H1 (cell line): ENCODE results near the gene SENP6. TPM values are rescaled to one million over a fixed set of nuclear protein-coding genes. Genes with fewer than 3 reads are reported as not detected.

Experiments used
- ASH2L ChIP-seq: fragments of 200-600, 300-600 bp; sonication (generic); IDR thresholded peaks from one replicate; pipeline ENCODE4 v1.7.1; 2017; ENCODE audit warnings: low read length
- CREB1 ChIP-seq: IDR thresholded peaks from 2 replicates; pipeline ENCODE4 v1.6.1; 2012; ENCODE audit warnings: inconsistent platforms
- EGR1 ChIP-seq: IDR thresholded peaks from 2 replicates; pipeline ENCODE4 v1.6.1; 2011; ENCODE audit warnings: low read depth, low read length, borderline replicate concordance
- KDM1A ChIP-seq: fragments of 200-600, 300-600 bp; sonication (generic); IDR thresholded peaks from 2 replicates; pipeline ENCODE4 v1.7.1; 2016; ENCODE audit warnings: mild to moderate bottlenecking, low read length, borderline replicate concordance
- MAFK ChIP-seq: IDR thresholded peaks from 2 replicates; pipeline ENCODE4 v1.6.1; 2012; ENCODE audit warnings: low read depth, mild to moderate bottlenecking, improper control_type of control experiment, low read length
- POU5F1 ChIP-seq: IDR thresholded peaks from 2 replicates; pipeline ENCODE4 v1.6.1; 2011; ENCODE audit warnings: low read depth, mild to moderate bottlenecking, low read length, moderate library complexity
- SAP30 ChIP-seq: fragments of 300-600 bp; sonication (generic); IDR thresholded peaks from 2 replicates; pipeline ENCODE4 v1.7.1; 2012; ENCODE audit warnings: low read length, moderate library complexity, mild to moderate bottlenecking, inconsistent platforms; ENCODE audit not compliant: insufficient read depth, insufficient replicate concordance
- SRF ChIP-seq: IDR thresholded peaks from 2 replicates; pipeline ENCODE4 v1.6.1; 2011; ENCODE audit warnings: mild to moderate bottlenecking, low read depth, low read length, moderate library complexity
- polyA plus RNA-seq, 7 experiments: library from polyadenylated mRNA; depleted of rRNA in 3 of 7; stranded (reverse) in 5 of 7; unstranded in 2 of 7; fragments of >200 nt in 5 of 7; fragments of 200-250 nt in 2 of 7; gene quantifications; 1 replicate in 5 of 7; 2 replicates in 1 of 7; 4 replicates in 1 of 7; pipeline versions ENCODE4 v1.2.1 to v1.2.3, GENCODE V29; 2011 to 2013; ENCODE audit warnings: missing spikeins in 2 of 7, mixed read lengths in 2 of 7
- total RNA-seq: library from RNA; stranded (reverse); fragmentation: NEBNext Ultra II Directional; extraction: Animal tissue kit (Norgen Biotek cat#: 25700); gene quantifications from 2 replicates; pipeline ENCODE4 v1.2.1, GENCODE V29; 2021
- TF ChIP-seq, protein P1 (sequence below): IDR thresholded peaks from 2 replicates; pipeline ENCODE4 v1.6.1; 2011; ENCODE audit warnings: low read length, improper control_type of control experiment
- TF ChIP-seq, protein P2 (sequence below): IDR thresholded peaks from 2 replicates; pipeline ENCODE4 v1.6.1; 2011; ENCODE audit warnings: low read depth, mild to moderate bottlenecking, low read length; ENCODE audit not compliant: insufficient read depth

Gene SENP6
- total and polyA plus RNA-seq, 2 of the 8 experiments (the other 6 are each of a cell fraction or from before 2014, with no cell fraction given) = 13.8 to 103 TPM

DNA sequence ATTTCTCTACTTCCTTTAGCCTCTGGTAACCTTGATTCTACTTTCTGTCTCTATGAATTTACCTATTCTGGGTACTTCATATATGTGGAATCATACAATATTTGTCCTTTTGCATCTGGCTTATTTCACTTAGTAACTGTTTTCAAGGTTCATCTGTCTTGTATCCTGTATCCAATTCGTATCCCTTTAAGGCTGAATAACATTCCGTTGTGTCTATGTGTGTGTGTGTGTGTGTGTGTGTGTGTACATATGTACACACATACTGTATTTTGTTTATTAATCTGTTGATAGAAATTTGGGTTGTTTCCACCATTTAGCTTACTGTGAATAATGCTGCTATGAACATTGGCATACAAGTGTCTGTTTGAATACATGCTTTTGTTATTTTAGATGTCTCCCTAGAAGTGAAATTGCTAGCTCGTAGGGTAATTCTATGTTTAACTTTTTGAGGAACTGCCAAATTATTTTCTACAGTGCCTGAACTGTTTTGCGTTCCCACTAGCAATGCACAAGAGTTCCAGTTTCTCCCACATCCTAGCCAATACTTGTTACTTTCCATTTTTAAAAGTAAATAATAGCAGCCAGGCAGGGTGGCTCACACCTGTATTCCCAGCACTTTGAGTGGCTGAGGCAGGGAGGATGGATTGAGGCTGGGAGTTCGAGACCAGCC lies 17.7 kb downstream of the SENP6 start (continued):
- TF ChIP-seq, protein P1, sequence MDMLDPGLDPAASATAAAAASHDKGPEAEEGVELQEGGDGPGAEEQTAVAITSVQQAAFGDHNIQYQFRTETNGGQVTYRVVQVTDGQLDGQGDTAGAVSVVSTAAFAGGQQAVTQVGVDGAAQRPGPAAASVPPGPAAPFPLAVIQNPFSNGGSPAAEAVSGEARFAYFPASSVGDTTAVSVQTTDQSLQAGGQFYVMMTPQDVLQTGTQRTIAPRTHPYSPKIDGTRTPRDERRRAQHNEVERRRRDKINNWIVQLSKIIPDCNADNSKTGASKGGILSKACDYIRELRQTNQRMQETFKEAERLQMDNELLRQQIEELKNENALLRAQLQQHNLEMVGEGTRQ = no peak
- TF ChIP-seq POU5F1 (no peak), KDM1A (no peak), SRF (no peak), CREB1 (no peak), ASH2L (no peak), SAP30 (no peak), EGR1 (no peak), MAFK (no peak)
- TF ChIP-seq, protein P2, sequence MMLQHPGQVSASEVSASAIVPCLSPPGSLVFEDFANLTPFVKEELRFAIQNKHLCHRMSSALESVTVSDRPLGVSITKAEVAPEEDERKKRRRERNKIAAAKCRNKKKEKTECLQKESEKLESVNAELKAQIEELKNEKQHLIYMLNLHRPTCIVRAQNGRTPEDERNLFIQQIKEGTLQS = no peak
